NCI-H1436 (cell line): ENCODE measurements around the gene PIM1.
A peak's percentile ranks its signal among the peaks of the same experiment; 100 is the strongest.

Experiments
- DNase-seq: peaks from one replicate; lab custom pipeline; 2025; lab: John Stamatoyannopoulos, UW

PIM1 gene

DNA sequence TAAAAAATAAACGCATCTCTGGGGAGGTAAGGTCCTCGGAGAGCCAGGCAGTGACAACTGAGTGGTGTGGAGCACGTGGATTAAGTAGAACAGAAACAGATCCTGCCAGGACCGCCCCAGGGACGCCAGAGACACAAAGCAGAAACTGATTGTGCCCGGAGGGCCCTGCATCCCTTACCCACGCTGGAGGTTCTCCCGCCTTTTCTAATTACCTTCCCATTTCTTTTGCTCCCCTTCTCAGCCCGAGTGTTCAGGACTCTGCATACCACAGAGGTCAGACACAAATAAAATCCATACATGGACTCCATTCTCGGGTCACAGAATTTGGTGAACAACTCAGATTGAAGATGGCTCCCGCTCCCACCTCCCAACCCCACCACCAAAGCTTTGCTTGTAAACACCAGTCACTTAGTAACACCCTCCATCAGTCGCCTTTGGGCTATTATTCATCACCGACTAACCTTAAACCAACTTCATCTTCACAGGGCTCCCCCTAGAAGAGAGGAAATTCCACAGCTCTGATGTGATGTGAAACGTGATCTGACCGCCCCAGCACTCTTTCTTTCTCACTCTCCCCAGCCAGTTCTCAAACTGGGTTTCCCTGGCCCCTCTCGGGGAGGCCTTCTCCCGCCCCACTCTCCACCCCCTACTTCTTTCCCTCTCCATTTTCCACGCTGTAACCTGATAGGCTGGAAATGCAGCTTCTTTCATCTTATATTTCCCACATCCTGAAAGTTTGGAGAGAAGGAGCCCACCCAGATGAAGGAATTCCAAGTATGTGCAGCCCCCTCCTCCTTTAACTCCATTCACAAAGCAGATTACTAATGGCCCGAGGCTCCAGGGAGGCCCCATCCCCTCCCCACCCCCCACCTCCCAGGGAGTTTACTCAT is 32.5 kb upstream of the PIM1 start:
- DNase-seq, result no peak

DNA sequence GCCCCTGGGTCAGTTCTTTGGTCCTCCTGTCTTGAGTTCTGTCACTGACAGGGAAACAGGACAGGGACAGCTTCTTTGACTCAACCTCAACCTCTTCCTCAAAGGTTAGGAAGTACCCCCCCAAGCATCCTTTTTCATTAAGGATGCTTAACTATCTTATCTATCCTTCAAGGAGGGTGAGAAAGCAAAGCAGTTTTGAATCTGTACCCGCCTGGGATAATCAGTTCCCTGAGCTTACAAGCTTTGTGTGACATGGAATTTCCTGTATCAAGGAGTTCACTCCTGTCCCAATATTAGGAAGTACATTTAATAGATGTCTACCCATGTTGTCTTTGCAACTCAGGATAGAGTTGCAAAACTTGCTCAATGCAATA is 31.1 kb upstream of the PIM1 start:
- no peak for DNase-seq

DNA sequence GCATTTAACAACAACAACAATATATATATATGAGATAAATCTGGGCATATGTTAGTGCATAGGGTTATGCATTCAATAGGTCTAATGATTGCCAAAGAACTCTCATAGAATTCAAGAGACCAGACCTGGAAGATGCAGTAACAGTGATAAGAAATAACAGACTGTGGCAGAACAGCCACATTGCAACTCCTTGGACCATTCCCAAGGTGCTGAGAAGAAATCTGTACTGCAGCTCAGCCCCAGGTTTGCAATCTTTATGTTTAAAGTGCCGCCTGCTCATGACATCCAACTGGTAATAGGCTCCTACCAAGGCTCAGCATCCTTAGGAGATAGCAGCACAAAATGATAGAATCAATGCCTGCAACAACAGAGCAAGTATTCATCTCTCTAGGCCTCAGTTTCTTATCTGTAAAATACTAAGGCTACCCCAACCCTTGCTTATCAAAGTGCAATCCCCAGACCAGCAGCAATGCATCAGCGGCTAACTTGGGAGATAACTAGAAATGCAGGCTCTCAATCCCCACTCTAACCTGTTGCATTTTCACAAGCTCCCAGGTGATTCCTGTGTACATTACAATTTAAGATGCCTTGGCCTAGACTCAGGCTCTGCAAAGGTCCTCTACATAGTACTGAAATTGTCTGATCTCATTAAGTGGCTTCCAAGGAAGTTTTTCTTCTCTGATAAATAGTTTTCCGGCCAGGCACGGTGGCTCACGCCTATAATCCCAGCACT is 30.6 kb upstream of the PIM1 start:
- no peak for DNase-seq

DNA sequence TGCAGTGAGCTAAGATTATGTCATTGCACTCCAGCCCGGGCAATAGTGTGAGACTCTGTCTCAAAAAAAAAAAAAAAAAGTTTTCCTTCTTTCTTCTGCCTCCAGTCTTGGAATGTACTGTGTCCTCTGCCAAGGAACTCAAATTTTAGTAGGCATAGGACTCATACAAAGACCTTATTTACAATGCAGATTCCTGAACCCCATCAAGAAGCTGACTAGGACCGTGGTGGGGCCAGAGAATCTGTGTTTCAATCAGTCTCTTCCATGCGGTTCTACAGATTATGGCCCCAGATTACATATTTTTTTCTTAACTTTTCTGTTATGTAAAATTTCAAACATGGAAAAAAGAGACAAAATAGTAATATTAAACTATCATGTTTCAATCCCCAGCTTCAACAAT is 29.8 kb upstream of the PIM1 start:
- DNase-seq, result no peak

DNA sequence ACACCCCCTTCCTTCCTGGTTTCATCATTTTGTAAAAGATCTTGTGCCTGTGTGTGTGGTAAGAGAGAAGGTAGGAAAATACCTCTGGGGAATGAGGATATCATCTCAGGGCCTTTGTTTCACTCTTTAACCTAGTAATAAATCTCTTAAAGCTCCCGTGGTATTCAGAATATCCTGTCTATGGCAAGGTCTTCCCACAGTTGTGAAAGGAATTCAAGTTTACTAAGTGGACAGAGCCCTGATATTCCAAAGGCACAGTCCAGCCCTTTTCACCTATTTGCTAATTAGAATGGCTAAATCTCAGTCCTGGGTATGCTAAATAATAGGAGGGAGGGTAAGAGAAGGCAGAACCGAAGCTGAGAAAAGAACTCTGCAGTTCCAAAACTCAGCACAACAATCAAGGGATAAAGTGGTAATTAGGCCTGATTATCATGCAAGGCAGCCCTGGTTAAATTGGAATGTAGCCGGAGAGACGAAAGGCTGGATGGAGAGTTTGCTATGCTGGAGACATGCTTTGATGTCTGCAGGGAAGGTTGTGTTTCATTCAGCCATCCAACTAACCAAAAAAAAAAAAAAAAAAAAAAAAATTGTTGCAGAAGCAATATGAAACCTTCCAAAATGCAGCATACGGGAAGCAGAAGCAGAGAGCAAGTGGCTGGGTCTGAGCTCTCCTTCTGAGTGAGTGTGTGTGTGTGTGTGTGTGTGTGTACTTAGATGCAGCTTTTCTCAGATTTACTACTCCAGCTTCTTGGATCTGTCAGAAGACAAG is 28.5 kb upstream of the PIM1 start:
- no peak for DNase-seq

DNA sequence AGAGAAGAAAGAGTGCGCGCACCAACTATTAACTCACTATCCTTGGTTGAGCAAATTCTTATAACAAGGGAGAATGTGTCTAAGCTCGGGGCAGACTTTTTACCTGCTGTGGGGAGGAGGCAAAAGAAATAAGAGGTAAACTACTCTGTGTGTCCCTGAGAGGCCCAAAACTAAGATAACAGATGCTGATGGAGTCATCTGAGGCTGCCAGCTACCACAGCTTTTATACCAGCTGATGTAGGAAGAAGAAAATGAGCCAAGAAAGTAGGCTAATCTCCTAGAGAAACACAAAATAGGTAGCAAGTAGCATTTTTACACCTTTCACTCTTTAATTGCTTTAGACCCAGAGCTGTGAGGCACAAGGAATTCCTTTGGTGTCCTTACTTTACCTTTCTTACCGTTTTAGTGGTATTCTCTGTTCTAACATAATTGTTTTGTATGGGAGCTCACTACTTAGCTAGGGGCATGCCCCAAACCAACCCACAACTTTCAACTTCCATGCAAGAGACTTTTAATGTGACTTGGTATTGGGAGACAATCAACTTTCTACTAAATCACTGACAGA is 27.8 kb upstream of the PIM1 start:
- no peak for DNase-seq

DNA sequence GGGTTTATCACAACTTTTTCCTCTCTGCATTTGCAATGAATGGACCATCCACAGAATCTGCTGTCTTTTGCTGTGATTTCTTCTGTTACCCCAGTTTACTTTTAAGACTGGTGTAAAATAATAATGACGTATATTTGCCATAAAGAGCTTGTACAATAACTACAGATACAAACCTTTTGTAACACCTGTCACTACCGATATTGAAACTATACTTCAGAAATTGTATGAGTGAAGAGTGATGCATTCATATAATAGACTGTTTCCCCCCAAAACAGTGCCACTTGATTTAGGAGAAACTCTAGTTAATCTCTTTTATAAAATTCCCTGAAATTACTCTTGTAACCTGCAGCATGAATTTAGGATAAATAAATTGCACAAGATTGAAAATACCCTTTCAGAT is 26.4 kb upstream of the PIM1 start:
- DNase-seq, result no peak

DNA sequence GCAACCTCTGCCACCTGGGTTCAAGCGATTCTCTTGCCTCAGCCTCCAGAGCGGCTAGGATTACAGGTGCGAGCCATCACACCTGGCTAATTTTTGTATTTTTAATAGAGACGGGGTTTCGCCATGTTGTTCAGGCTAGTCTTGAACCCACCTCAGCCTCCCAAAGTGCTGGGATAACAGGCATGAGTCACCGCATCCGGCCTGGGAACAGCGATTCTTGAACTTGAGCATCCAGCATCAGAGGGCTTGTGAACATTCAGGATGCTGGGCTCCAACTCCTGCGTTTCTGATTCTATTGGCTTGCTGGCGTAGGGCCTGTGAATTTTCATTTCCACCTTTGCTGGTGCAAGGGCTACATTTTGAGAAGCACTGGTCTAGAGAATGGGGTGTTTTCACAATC is 24.5 kb upstream of the PIM1 start:
- no peak for DNase-seq

DNA sequence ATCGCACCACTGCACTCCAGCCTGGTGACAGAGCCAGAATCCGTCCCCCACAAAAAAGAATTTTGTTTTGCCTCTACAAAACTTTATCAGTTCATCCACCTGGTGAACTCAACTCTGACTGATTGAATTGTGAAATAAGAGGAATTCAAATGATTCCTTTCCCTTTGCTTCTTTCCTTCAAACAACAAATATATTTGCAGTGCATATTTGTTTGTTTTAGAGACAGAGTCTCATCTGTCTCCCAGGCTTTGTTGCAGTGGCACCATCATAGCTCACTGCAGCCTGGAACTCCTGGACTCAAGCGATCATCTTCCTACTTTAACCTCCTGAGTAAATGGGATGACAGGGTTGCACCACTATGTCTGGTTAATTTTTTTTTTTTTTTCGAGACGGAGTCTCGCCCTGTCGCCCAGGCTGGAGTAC is 23.2 kb upstream of the PIM1 start:
- DNase-seq, result no peak

DNA sequence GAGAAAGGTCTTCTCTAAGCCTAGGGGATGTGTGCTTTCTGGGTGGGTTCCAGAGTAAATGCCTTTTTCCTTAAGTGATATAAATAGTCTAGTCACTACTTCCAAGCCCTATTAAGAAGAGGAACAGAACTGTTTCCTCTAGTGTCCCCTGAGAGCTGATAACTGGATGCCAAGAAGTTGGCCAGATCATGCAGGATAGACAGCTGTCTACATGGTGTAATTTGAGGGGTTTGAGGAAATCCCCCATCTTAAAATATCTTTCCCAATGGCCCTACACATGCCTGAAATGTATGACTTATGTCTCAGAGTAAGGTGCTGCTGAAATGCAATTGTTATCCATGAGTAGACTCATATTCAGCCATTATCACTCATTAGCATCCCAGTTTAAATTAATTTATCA is 20.2 kb upstream of the PIM1 start:
- no peak for DNase-seq

DNA sequence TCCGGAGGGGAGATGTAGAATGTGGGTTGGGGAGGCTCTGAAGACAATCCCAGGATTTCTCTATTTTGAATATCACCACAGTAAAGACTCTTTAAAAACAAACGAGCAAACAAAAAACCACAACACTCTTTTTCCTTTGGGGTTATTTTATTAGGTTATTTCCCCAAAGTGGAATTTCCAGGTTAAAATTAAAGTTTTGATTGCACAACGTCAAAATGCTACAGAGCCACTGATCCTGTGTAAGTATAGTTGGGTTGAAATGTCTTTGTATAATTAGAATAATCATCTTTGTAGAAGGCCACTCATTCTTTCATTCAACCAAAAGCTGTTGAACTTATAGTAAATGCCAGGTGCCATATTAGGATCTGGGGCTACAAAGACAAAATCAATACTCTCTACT is 19.6 kb upstream of the PIM1 start:
- DNase-seq, result no peak

DNA sequence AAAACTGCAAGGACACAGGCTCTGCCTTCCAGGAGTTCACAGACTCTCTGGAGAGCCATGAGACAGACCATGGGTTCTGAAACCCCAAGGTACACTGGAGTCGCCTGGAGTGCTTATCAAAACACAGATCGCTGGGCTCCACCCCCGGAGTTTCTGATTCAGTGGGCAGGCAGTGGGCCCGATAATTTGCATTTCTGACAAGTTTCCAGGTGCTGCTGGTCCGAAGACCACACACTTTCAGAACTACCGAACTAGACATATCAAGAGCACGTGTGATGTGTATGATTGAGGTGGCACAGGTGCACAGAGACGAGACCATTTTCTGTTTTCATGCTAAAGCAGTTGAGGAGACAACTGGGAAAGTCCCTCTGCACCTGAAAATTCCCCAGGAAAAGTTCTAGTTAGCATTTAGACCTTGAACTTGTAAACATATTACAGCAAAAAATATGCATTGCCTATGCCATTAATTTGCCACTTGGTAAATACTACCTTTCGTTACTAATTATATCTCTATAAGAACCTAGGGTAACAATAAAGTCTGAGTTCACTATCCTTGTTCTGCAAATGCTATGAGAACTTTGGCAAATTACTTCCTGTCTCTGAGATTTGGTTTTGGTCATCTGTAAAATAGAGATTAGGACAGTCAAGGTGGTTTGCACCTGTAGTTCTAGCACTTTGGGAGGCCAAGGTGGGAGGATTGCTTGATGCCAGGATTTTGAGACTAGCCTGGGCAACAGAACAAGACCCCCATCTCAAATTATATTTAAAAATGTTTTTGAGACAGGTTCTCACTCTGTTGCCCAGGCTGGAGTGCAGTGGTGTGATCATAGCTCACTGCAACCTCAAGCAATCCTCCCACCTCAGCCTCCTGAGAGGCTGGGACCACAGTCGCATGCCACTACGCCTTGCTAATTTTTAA is 14.3 kb upstream of the PIM1 start:
- no peak for DNase-seq

DNA sequence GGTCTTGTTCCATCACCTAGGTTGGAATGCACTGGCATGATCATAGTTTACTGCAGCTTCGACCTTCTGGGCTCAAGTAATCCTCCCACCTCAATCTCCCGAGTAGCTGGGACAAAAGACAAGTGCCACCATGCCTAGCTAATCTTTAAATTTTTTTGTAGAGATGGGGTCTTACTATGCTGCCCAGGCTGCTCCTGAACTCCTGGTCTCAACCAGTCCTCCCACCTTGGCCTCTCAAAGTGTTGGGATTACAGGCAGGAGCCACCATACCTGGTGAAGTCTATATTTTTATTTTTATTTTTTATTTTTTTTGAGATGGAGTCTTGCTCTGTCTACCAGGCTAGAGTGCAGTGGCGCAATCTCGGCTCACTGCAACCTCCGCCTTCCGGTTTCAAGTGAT is 11.4 kb upstream of the PIM1 start:
- no peak for DNase-seq

DNA sequence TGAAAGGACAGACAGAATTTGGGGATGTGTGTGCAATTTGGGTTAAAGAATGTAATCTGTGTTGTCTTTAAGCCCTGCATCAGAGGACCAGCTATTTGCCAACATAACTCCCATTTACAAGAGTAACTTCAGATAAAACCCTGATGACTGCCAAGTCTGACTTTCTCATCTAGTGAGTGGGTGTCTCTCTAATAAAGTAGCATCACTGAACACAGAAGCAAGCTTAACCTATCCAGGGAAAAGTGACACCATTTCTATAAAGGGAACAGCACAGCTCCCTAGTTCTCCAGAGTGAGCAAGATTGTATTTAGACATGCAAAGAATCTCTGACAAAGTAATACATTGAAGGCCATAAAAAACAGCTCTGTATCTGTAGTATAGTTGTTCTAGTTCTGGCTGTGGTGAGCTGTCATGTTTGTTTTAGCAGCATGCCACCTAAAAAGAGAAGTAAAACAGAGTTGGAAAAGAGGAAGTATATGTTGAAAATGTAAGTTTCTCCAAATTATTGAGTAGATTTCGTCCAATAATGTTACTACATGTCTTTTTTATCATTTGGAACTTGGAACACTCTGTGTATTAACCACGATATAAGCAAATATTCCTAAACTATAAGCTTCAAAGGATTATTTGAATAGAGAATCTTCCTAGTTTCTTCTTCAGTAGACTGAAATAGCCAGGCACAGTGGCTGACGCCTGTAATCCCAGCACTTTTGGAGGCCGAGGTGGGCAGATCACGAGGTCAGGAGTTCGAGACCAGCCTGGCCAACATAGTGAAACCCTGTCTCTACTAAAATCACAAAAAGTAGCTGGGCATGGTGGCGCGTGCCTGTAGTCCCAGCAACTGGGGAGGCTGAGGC is 8.8 kb upstream of the PIM1 start:
- DNase-seq, result no peak

DNA sequence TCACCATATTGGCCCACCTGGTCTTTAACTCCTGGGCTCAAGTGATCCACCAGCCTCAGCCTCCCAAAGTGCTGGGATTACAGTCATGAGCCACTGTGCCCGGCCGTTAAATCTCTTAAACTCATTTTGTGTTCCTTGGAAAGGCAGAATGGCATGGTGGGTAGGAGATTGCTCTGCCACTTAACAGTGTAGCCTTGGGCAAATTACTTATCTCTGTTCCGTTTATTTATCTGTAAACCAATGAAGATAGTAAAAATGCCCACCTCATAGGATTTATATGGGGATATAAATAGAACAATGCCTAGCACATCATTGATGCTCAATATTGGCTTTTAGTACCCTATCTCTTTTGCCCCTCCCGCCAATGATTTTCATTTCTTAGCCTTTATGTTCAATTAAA is 7.2 kb upstream of the PIM1 start:
- DNase-seq, result no peak

DNA sequence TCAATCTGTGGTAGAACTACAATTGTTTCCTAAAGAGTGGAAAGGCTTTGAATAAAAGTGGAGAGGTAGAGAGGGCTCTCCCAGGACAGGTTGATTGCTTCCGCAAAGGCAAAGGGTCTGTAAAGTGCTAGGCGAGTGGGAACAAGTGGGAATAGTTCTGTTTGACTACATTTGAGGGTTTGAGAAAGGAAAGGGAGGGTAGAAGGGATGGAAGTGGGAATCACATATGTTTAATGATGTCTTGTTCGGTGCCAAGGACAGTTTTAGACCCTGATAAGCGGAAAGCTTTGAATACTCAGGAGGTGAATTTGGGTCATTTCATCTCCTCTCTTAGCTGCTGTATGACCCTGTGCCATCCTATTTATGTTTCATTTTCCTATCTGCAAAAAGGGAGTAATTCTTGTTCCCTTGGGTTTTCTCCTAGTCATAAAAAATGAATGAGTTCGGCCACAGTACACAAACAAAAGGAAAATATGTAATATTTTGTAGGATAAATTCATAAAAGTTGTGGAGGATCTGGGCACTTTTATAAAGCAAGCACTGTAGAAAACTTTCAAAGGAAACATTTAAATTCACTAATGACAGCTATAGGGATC is 1.7 kb upstream of the PIM1 start:
- DNase-seq, result no peak

DNA sequence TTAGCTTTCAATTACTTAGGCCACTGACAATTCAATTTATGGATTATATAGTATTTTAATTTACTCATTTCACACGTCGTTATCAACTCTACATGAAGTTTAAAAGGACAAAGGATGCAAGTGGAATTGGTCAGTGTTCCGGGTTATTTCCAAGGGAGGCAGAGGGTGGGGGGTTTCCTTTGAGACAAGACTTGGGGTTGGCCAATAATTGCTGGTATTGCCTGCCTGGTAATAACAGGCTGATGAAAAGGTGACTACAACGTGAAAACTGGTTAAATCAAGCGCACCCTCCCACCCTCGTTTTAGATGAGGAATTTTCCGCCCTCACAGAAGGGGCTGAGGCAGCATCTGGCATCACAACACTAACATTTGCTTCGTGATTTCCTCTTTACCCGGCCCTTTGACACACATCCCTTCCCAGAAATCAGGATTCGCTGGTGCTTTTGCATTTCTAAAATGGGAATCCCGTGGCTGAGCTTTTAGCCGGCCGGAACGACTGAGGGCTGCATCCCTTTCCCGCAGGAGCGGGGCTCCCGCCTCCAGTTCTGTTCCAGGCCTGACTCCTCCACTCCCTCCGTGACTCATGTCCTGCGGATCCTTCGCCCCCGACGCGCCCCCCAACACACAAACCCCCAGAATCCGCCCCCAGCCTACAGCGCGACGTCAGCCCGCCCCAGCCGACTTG is 999 bp upstream of the PIM1 start:
- no peak for DNase-seq

DNA sequence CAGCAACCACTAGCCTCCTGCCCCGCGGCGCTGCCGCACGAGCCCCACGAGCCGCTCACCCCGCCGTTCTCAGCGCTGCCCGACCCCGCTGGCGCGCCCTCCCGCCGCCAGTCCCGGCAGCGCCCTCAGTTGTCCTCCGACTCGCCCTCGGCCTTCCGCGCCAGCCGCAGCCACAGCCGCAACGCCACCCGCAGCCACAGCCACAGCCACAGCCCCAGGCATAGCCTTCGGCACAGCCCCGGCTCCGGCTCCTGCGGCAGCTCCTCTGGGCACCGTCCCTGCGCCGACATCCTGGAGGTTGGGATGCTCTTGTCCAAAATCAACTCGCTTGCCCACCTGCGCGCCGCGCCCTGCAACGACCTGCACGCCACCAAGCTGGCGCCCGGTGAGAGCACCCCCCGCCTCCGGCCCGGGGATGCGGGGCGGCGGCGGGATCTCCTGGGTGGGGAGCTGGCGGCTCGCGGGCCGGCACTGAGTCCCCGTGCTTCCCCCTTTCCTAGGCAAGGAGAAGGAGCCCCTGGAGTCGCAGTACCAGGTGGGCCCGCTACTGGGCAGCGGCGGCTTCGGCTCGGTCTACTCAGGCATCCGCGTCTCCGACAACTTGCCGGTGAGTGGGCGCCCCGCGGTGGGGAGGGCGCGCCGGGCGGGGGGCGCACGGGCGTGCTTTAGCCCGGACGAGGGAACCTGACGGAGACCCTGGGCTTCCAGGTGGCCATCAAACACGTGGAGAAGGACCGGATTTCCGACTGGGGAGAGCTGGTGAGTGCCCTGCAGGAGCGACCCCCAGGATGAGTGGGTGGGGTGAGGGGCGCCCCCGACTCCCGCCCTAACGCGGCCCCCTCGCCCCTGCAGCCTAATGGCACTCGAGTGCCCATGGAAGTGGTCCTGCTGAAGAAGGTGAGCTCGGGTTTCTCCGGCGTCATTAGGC is 585 bp downstream of the PIM1 start:
- peak; percentile 35 for DNase-seq
